GM21529 (cell line): Measurements from ENCODE around the gene KLF2.

Experiments used
- ATAC-seq: cut with Tn5 transposase; IDR thresholded peaks from one replicate; pipeline ENCODE4 v1.9.1; 2021; ENCODE audit not compliant: unreplicated experiment

Gene KLF2

DNA sequence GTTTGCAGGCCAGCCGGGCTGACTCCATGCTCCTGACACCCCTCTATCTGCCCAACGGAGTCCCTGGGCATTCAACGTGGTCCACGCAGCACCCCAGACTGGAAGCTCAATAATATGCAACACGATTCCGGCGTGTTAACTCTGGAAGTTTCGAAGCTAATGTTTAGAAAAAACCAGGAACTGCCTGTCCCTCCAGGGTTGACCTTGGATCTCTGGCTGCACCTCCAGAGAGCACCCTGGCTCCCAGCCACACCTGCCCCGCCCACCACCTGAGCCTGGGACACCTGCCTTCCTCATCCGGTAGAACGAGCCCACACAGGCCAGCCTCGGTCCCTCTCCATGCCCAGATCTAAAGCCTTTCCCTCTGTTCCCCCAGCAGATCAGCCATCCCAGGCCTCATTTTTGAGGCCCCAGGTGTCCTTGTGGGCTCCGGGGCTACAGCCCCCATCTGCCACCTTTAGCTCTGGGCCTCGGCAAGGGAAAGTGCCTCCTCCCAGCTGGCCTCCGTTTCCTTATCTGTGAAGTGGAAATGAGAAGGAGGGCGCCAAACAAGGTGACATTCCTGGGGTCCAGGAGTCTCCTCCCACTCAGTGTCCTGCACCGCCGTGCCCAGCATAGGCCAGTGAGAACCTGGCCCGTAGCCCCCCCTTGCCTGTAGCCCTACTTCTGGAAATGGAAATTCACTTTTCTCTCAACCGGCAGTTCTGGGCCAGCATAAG is 38.7 kb downstream of the KLF2 start:
- ATAC-seq: no peak

- no peak for ATAC-seq
Observed at GRCh38 chr19:16363852-16364230, 39.2 kb downstream of the KLF2 start.

DNA sequence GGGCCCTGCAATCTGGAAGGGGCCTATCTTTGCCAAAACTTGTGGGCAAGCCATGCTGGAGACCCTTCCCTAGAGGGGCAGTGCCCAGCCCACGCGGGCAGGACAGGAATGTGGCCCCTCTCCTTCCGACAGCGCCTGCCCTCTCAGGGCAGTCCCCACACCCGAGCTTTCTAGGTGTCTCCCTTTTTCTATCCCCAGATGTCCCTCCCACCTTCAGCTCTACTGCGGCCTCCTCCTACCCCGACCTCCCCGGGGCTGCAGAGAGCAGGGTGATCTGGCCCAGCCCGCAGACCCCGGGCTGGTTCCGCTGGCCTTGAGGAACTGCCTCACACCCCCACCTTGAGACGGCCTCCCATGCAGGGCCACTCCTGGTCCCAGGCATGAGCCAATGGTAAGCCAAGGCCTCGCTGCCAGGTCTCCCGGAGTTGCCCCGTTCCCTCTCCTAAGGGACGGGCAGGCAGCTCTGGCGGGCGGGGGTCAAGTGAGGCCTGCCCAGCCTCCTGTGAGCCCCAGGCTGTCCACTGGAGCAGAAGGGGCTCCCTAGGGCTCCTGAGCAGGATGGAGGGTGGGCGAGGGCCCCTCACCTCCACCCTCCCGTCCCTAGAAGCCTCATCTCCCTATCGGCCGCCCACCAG is 39.7 kb downstream of the KLF2 start:
- no peak for ATAC-seq

DNA sequence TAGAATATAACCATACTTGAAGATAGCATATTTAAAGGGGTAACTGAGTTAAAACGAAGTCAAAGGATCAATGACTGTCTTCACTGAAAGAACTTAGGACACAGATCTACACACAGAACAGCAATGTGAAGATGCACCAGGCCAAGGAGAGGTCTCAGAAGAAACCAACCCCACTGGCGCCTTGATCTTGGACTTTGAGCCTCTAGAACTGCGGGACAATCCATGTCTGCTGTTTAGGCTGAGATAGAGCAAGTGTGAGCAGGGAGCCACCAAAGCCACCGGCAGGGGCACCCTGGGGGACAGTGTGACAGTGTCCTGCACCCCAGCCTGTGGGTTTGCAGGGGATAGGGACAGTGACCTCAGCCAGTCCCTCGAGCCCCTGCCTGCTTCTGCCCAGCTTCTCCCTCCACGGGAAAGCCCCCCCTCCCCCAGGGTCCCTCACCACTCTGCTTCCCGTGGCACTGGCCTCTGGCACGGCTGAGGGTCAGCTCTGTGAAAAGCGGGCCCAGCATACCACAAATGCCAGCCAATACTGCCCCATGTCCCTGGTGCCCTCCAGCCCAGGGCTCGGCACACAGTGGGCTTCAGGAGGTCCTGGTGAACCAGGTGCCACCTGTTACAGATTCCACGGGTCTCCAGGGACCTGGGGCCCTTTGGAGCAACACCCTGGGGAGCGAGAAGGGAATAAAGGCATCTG is 40.8 kb downstream of the KLF2 start:
- ATAC-seq: no peak

- ATAC-seq: no peak
Observed at GRCh38 chr19:16366056-16366432, 41.4 kb downstream of the KLF2 start.

DNA sequence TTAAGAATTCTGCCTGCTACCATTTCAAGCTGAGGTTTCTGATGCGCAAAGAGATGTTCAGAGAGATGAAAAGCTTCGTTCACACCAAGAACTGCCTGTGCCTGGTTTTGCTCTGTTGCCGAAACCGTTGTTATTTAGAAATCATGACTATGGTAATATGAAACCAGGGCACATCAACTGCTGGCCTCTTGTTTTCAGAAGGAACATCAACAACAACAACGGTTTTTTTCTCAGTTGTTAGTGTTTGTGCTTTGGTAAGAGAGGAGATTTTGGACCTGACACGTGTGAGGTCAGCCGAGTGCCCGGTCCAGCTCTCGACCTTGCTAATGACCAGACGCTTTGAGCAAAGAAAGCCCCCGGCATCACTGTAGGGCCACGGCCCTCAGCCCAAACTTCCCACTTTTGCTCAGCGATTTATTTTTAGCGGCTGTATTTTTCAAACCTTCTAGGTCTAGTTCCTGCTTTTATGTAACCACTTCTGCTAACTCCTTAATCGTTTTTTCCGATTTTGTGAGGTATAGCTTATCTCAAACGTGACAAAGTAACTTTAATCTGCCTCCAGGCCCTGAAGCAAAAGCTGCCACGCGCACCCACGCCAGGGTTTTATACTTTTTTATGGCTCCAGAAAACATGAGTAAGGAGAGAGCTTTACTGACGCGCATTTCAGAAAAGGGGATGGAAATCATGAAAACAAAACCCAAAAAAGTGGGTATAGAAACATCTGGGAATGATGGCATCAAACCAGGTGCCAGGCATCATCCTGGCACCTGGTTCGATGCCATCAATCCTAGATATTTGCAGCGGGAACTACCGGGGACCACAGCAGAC is 42.0 kb downstream of the KLF2 start:
- ATAC-seq: peak; percentile 60

GRCh38 chr19:16367261-16367683 is 42.6 kb downstream of the KLF2 start:
- ATAC-seq: peak; percentile 35

- ATAC-seq: no peak
Observed at GRCh38 chr19:16368385-16369305, 44.0 kb downstream of the KLF2 start.

DNA sequence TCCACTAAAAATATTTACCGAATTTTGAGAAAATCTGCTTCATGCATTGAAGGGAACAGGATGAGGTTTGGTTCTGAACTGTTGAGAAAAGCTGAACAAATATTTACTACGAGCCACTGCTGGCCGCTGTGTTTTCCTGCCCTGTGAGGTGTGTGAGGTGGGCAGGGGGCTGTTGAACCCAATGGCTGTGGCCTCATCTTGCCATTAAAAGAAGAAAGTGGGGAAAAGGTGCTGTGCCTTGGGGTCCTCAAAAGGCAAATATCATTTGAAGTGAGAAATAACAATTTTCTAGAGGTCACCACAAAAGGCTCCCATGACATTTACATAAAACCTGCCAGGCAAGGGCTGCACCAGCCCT is 44.7 kb downstream of the KLF2 start:
- no peak for ATAC-seq

DNA sequence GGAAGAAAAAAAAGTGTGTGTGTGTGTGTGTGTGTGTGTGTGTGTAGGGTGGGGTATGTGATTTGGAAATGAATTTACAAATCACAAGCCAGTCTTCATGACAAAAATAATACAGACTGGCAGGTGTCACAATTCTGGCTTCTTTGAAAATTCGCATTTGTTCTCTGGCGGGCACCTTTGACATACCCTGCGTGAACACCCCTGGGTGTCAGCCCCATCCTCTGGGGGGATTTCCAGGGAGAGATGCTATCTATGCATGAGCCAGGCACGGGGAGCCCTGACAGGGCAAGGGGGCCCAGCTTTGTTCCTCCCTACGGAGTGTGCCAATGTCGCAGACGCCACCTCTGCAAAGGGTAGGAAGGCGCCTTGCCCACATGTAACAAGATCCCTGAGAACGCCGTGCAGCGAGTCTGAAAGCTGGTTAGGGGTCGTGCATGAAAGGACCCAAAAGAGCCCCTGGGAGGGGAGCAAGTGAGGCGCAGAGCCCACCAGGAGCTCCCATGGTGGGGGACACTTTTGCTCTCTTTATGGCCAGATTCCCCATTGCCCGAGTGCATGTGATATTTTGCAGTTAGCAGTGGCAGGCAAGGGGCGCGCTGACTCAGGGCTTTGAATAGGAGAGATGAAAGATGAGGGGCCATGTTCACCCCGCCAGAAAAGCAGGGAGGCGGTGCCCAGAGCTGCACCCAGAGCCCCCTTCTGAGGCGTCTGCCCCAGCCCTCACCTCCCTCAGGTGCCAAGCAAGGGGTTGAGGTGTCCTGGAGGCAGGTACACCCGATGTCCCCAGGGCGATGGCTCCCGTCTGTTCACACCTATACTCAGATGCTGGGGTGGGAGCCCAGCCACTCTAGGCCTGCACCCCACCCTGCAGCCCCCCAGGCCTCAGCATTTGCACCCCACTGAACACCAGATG is 45.3 kb downstream of the KLF2 start:
- no peak for ATAC-seq

DNA sequence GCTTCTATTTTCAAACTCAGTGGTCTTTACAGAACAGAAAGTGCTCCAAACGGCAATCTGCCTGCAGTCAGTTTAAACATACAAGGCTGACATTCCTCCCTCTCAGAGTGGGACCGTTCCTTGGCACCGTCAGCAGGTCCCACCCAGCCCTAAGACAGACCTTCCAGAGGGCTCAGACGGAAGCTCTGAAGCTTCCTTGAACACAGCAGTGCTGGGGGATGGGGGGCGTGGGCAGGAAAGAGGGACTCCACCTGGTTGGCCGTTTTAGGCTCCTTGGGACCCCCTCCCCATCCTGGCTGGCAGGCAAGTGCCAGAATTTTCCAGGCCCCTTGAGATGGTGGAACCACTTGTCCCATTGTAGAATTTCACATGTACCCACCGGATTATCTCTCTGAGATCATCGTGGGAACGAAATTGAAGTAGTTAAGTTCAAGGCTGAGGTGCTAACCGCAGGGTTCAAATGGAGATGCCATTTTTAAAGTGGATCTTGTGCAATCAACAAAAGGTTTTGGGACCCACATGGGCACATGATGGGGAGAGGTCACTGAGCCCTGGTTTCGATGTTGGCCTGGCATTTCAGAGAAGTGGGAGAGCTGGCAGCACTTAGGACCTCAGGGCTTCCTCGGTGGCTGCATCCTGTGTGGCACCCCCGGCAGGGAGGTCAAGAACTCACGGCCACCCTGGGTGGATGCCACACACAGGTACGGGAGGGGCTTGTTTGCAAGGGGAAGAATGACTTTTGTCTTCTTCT is 46.2 kb downstream of the KLF2 start:
- no peak for ATAC-seq

- ATAC-seq: peak; percentile 63
Observed at GRCh38 chr19:16371540-16371986, 46.9 kb downstream of the KLF2 start.

DNA sequence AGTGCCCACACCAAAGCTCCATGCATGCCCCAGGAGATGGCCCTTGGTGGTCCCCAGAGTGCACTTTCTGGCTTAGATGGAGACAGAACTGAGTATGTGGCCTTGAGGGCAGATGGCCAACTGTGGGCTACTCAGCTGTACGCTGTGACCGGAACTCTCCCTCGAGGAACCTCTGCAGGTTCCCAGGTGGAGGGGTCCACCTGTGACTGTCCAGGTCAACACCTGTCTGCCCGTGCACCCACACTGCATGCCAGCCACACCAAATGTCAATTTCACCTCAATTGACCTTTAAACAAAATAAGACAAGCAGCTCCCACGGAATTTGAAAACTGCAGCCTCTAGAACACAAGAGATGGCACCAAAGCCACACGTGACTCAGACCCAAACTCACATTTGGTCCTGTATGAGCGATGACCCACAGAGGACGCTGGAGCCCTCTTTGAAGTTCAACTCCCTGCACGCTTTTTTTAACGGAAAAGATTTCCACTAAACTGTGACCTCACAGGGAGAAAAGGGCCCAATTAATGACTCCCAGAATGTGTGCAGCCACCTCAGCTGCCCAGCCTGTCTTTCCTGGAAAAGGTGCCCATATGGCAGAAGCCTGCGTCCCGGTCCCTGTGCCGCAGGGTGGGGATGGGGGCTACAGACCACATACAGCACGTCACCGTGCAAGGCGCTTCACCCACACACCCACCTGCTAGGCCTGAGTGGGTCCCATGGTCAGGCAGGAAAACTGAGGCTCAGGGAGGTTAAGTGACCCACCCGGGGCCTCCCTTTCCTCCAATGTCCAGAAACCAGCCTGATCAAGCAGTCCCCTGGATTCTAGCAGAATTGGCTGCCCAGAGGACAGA is 47.7 kb downstream of the KLF2 start:
- peak; percentile 16 for ATAC-seq

GRCh38 chr19:16373079-16373478 is 48.5 kb downstream of the KLF2 start:
- ATAC-seq: no peak

DNA sequence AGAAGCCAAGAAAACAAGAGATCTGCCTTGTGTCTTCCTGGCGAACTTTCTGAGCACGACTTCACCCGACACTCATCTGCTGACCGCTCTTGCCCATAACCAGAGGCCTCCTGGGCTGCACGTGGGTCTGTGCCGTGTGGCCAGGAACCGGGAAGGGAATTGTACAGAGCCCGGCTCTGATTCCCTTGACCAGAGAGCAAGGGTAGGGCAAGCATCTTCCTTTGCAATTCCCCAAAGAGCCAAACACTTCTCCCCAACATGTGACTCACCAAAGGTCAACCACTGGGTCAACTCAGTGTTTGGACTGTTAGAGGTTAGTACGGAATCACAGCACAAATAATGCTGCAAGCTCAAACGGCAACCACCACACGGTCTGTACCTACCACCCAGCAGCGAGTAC is 48.9 kb downstream of the KLF2 start:
- no peak for ATAC-seq

DNA sequence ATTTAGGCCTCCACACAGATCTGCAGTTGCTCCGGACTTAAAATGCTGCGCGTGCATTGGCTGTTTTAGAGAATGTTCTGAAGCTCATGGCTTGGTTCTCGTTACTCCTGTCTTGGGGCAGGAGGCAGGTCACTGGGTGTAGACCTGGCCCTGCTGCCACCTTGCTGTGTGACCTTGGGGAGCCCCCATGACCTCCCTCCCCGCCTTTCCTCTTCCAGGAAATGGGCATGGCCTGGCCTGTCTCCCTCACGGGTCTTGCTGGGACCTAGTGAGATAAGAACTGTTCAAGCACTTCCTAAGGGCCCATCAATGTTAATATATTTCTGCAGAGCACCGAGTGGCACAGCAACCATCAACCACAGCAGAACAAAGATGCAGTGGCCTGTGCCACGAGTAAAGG is 49.4 kb downstream of the KLF2 start:
- ATAC-seq: no peak

GRCh38 chr19:16374436-16374835 is 49.8 kb downstream of the KLF2 start:
- ATAC-seq: no peak
